Transverse colon (tissue), 4 donors: ENCODE measurements around the gene SMIM22. TPM values are rescaled to one million over a fixed set of nuclear protein-coding genes. Genes with fewer than 3 reads are reported as not detected.

Source experiments
- DNase-seq: peaks from one replicate; pipeline ENCODE4 v3.0.0-alpha.2; 2019
- H3K27ac ChIP-seq, 4 donors: fragments of 200-600 bp; sonication (generic); 2 replicates each; pipeline ENCODE4 v1.5.1; 2016 to 2018; ENCODE audit warnings: inconsistent platforms in 4 of 4
- H3K27me3 ChIP-seq: fragments of 200-600 bp; sonication (generic); 2 replicates; pipeline ENCODE4 v1.5.1; 2017; ENCODE audit warnings: inconsistent platforms
- H3K36me3 ChIP-seq, 4 donors: fragments of 200-600 bp; sonication (generic); 2 replicates each; pipeline ENCODE4 v1.5.1; 2017 to 2019; ENCODE audit warnings: inconsistent platforms in 4 of 4
- H3K4me1 ChIP-seq, 4 donors: fragments of 200-600 bp; sonication (generic); 2 replicates each; pipeline ENCODE4 v1.5.1; 2017 to 2020; ENCODE audit warnings: inconsistent platforms in 4 of 4
- H3K4me3 ChIP-seq, 4 donors: fragments of 200-600 bp; sonication (generic); 1 replicate in 1 of 4; 2 replicates in 3 of 4; pipeline versions ENCODE4 v1.5.1 to v1.6.1; 2017 to 2019; ENCODE audit warnings: inconsistent platforms in 4 of 4
- H3K9me3 ChIP-seq, 2 donors: fragments of 200-600 bp; sonication (generic); 2 replicates each; pipeline ENCODE4 v1.5.1; 2017 to 2019; ENCODE audit warnings: inconsistent platforms in 2 of 2
- EP300 ChIP-seq: sonication (generic); formaldehyde crosslinking; IDR thresholded peaks from one replicate; pipeline ENCODE4 v1.6.1; 2017; ENCODE audit warnings: antibody characterized with exemption, low read depth
- POLR2A ChIP-seq: fragments of 450-650 bp; IDR thresholded peaks from one replicate; pipeline ENCODE4 v1.6.1; 2016; ENCODE audit warnings: antibody characterized with exemption, mild to moderate bottlenecking, moderate library complexity
- POLR2AphosphoS5 ChIP-seq, 3 donors: sonication (generic); formaldehyde crosslinking; IDR thresholded peaks; one replicate each; pipeline ENCODE4 v1.6.1; 2016; ENCODE audit warnings: antibody characterized with exemption in 3 of 3
- WGBS, 2 donors: methylation state at CpG; one replicate each; pipeline ENCODE4 v1.1.5; 2018; ENCODE audit warnings: low coverage in 1 of 2; 5-methylcytosine and 5-hydroxymethylcytosine counted together
- in situ Hi-C, 4 donors: fragments of 200-750 bp; cut with MboI; loops; one replicate each; pipeline versions ENCODE4 v1.15.0 to v1.15.1; 2017; ENCODE audit warnings: low sequenced_read_pairs in 3 of 4, low pct_ligation_motif_present in 1 of 4, low pct_unique_long_range_greater_than_20kb in 1 of 4
- intact Hi-C: fragments of 100-400 bp; cut with DNase I; formaldehyde crosslinking; loops from one replicate; pipeline ENCODE4 v1.15.1; 2023; ENCODE audit warnings: low total_unique reads
- total RNA-seq, 4 donors: library from RNA; depleted of rRNA; stranded (reverse); fragments of >200 nt; gene quantifications; one replicate each; pipeline ENCODE4 v1.1.0, GENCODE V29; 2016
- TF ChIP-seq, protein P1 (sequence below), 5 experiments: fragments of 200-600 bp in 3 of 5; fragments of 450-650 bp in 2 of 5; sonication (generic) in 3 of 5; IDR thresholded peaks; 1 replicate in 2 of 5; 2 replicates in 3 of 5; pipeline ENCODE4 v1.5.1; 2016 to 2017; ENCODE audit warnings: antibody characterized with exemption in 5 of 5, inconsistent platforms in 3 of 5, mild to moderate bottlenecking in 2 of 5, moderate library complexity in 1 of 5

The SMIM22 gene
- total RNA-seq, 4 donors from 2014 or later: 88.0 to 450 (median 252) TPM

GRCh38 chr16:4788910-4789309, 6.3 kb upstream of the SMIM22 start:
- WGBS, 2 donors: 83 to 87% methylated on average over 7 of the region's 7 CpGs
- no peaks in the 10 kb centered on the region for H3K36me3 ChIP-seq
- in situ Hi-C loops: no loop called here
- DNase-seq: no peak
- no peak overlapping the region for H3K4me3 ChIP-seq
- peaks cover 0 to 7% (median 0%) of the 10 kb centered on the region in 4 donors for H3K4me1 ChIP-seq
- TF ChIP-seq POLR2AphosphoS5 (IDR thresholded peaks at IDR 0.05) (no peak), EP300 (no peak), POLR2A (no peak)
- TF ChIP-seq, protein P1, sequence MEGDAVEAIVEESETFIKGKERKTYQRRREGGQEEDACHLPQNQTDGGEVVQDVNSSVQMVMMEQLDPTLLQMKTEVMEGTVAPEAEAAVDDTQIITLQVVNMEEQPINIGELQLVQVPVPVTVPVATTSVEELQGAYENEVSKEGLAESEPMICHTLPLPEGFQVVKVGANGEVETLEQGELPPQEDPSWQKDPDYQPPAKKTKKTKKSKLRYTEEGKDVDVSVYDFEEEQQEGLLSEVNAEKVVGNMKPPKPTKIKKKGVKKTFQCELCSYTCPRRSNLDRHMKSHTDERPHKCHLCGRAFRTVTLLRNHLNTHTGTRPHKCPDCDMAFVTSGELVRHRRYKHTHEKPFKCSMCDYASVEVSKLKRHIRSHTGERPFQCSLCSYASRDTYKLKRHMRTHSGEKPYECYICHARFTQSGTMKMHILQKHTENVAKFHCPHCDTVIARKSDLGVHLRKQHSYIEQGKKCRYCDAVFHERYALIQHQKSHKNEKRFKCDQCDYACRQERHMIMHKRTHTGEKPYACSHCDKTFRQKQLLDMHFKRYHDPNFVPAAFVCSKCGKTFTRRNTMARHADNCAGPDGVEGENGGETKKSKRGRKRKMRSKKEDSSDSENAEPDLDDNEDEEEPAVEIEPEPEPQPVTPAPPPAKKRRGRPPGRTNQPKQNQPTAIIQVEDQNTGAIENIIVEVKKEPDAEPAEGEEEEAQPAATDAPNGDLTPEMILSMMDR (IDR thresholded peaks at IDR 0.05): no peak
- no peaks in the 10 kb centered on the region for H3K9me3 ChIP-seq
- no peaks in the 10 kb centered on the region for H3K27me3 ChIP-seq
- H3K27ac ChIP-seq: no peak overlapping the region
- intact Hi-C loops: no loop called here

DNA sequence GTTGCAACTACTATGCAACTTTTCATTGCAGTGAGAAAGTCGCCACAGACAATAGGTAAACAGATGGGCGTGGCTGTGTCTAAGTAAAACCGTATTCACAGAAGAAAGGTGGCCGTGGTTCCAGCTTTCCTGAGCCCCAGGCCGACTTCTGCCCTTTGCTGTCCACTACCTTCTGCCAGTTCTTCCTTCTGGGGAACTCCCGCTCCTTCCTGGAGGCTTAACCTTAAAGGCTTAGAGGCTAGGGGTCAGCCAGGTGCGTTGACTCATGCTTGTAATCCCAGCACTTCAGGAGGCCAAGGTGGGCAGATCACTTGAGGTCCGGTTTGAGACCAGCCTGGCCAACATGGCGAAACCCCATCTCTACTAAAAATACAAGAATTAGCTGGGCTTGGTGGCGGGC, 4.9 kb upstream of the SMIM22 start:
- Histone ChIP-seq H3K36me3 (no peaks in the 10 kb centered on the region), H3K4me1 (peaks cover 0 to 7% (median 0%) of the 10 kb centered on the region in 4 donors), H3K27me3 (no peaks in the 10 kb centered on the region), H3K27ac (no peak overlapping the region), H3K9me3 (no peaks in the 10 kb centered on the region), H3K4me3 (no peak overlapping the region)
- 58% methylated on average over 10 of the region's 10 CpGs; no CpG with 5 or more reads in 1 of the 2 donors for WGBS, 2 donors
- TF ChIP-seq POLR2A (no peak), POLR2AphosphoS5 (IDR thresholded peaks at IDR 0.05) (no peak), EP300 (no peak)
- TF ChIP-seq, protein P1 (IDR thresholded peaks at IDR 0.05): no peak
- intact Hi-C loops: no loop called here
- in situ Hi-C loops: no loop called here
- DNase-seq: no peak

DNA sequence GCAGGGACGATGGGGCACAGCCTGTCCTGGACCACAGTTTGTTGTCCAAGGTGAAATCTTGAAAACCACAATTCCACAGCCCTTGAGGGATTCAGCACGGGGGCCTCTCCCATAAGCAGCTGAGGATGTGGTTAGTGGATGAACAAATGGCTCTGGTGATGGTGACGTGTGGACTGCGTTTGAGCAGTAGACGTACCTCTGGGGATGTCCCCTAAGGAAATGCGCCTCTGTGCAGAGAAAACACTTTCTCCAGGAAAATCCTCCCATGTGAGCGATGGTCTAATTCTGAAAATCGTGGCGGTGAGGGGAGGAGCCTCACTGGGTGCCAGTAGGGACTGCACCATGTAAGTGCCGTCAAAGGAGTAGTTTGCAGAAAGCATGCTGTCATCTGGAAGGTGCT, 4.3 kb upstream of the SMIM22 start:
- peaks cover 0 to 4% (median 0%) of the 10 kb centered on the region in 4 donors for H3K4me1 ChIP-seq

GRCh38 chr16:4792951-4793513, 2.1 kb upstream of the SMIM22 start:
- WGBS, 2 donors: 62 to 74% methylated on average over 4 to 13 of the region's 13 CpGs
- intact Hi-C loops: no loop called here
- Histone ChIP-seq H3K4me3 (no peak overlapping the region), H3K4me1 (peaks cover 0 to 12% (median 4%) of the 10 kb centered on the region in 4 donors), H3K27me3 (no peaks in the 10 kb centered on the region), H3K27ac (no peak overlapping the region), H3K36me3 (no peaks in the 10 kb centered on the region), H3K9me3 (no peaks in the 10 kb centered on the region)
- in situ Hi-C loops: no loop called here
- DNase-seq: no peak
- TF ChIP-seq POLR2A (no peak), EP300 (no peak), POLR2AphosphoS5 (IDR thresholded peaks at IDR 0.05) (no peak)
- TF ChIP-seq, protein P1 (IDR thresholded peaks at IDR 0.05): no peak

More for the DNA sequence above, 4.3 kb upstream of the SMIM22 start:
- TF ChIP-seq POLR2AphosphoS5 (IDR thresholded peaks at IDR 0.05) (no peak), POLR2A (no peak), EP300 (no peak)
- TF ChIP-seq, protein P1 (IDR thresholded peaks at IDR 0.05): no peak
- Histone ChIP-seq H3K36me3 (no peaks in the 10 kb centered on the region), H3K9me3 (no peaks in the 10 kb centered on the region), H3K4me3 (no peak overlapping the region), H3K27me3 (no peaks in the 10 kb centered on the region), H3K27ac (no peak overlapping the region)
- in situ Hi-C loops: no loop called here
- intact Hi-C loops: no loop called here
- 60 to 87% methylated on average over 3 to 10 of the region's 10 CpGs for WGBS, 2 donors
- no peak for DNase-seq
